SK-N-SH (cell line): Measurements from ENCODE around the gene SRCIN1. TPM values are rescaled to one million over a fixed set of nuclear protein-coding genes. Genes with fewer than 3 reads are reported as not detected.

Experiments used
- CTCF ChIA-PET: fragments of 300-600, 350-600 bp; formaldehyde crosslinking; extraction: SDS; loops from one replicate; lab custom pipeline; 2021; lab: Yijun Ruan, JAX
- POLR2A ChIA-PET: fragments of 350-600 bp; sonication (Branson Sonifier 250); formaldehyde crosslinking; extraction: SDS; loops from one replicate; lab custom pipeline; 2020; ENCODE audit warnings: antibody characterized with exemption, inconsistent platforms; lab: Yijun Ruan, JAX
- DNase-seq: peaks from one replicate; pipeline ENCODE4 v3.0.0; 2012
- H2AFZ ChIP-seq: fragments of 200-600 bp; sonication (generic); 2 replicates; pipeline ENCODE4 v1.8.1; 2016; ENCODE audit warnings: antibody characterized with exemption, mild to moderate bottlenecking, low read depth
- H3F3A ChIP-seq: fragments of 200-600 bp; sonication (generic); replicated peaks from 2 replicates; pipeline ENCODE3; 2016; ENCODE audit warnings: antibody characterized with exemption, mild to moderate bottlenecking; ENCODE audit not compliant: insufficient read depth
- H3K27ac ChIP-seq, 2 experiments: fragments of 200-500 bp in 1 of 2; fragments of 200-600 bp in 1 of 2; sonication (Bioruptor generic) in 1 of 2; sonication (generic), shearing (Covaris generic) in 1 of 2; 2 replicates each; pipeline versions ENCODE4 v1.5.1 to v1.6.1; 2014 to 2016; ENCODE audit warnings: low read depth in 2 of 2, inconsistent platforms in 1 of 2, low read length in 1 of 2, mild to moderate bottlenecking in 1 of 2, mixed read lengths in 1 of 2
- H3K27me3 ChIP-seq: fragments of 200-600 bp; sonication (generic), shearing (Covaris generic); 2 replicates; pipeline ENCODE4 v1.6.1; 2016; ENCODE audit warnings: mixed run types; ENCODE audit not compliant: insufficient read depth
- H3K36me3 ChIP-seq, 2 experiments: fragments of 200-500 bp in 1 of 2; fragments of 200-600 bp in 1 of 2; sonication (Bioruptor generic) in 1 of 2; sonication (generic) in 1 of 2; replicated peaks in 1 of 2; 2 replicates each; pipeline versions ENCODE3 to v1.5.1; 2014 to 2016; ENCODE audit warnings: low read length in 1 of 2, mild to moderate bottlenecking in 1 of 2; ENCODE audit not compliant: insufficient read depth in 2 of 2, control insufficient read depth in 1 of 2
- H3K4me1 ChIP-seq, 2 experiments: fragments of 200-500 bp in 1 of 2; fragments of 200-600 bp in 1 of 2; sonication (Bioruptor generic) in 1 of 2; sonication (generic), shearing (Covaris generic) in 1 of 2; 2 replicates each; pipeline versions ENCODE4 v1.5.1 to v1.6.1; 2014 to 2016; ENCODE audit warnings: low read depth in 1 of 2, low read length in 1 of 2, mixed run types in 1 of 2; ENCODE audit not compliant: insufficient read depth in 2 of 2, control insufficient read depth in 1 of 2
- H3K4me2 ChIP-seq: fragments of 200-600 bp; sonication (generic), shearing (Covaris generic); 2 replicates; pipeline ENCODE4 v1.6.1; 2017; ENCODE audit warnings: mixed run types
- H3K4me3 ChIP-seq, 2 experiments: fragments of 200-500 bp in 1 of 2; fragments of 200-600 bp in 1 of 2; sonication (Bioruptor generic) in 1 of 2; sonication (generic), shearing (Covaris generic) in 1 of 2; 2 replicates each; pipeline versions ENCODE4 v1.5.1 to v1.8.1; 2014 to 2016; ENCODE audit warnings: low read depth in 2 of 2, inconsistent platforms in 1 of 2, low read length in 1 of 2, mild to moderate bottlenecking in 1 of 2, mixed read lengths in 1 of 2, moderate library complexity in 1 of 2
- H3K79me2 ChIP-seq: fragments of 200-600 bp; sonication (generic); 2 replicates; pipeline ENCODE4 v1.8.1; 2017; ENCODE audit warnings: mild to moderate bottlenecking; ENCODE audit not compliant: insufficient read depth
- H3K9ac ChIP-seq: fragments of 200-600 bp; sonication (generic); 2 replicates; pipeline ENCODE4 v1.6.1; 2017; ENCODE audit warnings: mixed run types
- H3K9me2 ChIP-seq: fragments of 200-600 bp; sonication (generic); 2 replicates; pipeline ENCODE4 v1.6.1; 2017; ENCODE audit warnings: mixed run types
- H3K9me3 ChIP-seq: fragments of 200-600 bp; sonication (generic); 2 replicates; pipeline ENCODE4 v1.6.1; 2017; ENCODE audit warnings: mixed run types, mild to moderate bottlenecking, moderate library complexity
- H4K20me1 ChIP-seq: fragments of 200-600 bp; sonication (generic); 2 replicates; pipeline ENCODE4 v1.6.1; 2017; ENCODE audit warnings: mild to moderate bottlenecking, mixed run types; ENCODE audit not compliant: insufficient read depth
- CHD2 ChIP-seq: fragments of 150-350 bp; IDR thresholded peaks from 2 replicates; pipeline ENCODE4 v1.6.1; 2018; ENCODE audit warnings: low read length; ENCODE audit not compliant: partially characterized antibody
- ELF1 ChIP-seq: IDR thresholded peaks from 2 replicates; pipeline ENCODE4 v1.4.0; 2012
- EP300 ChIP-seq, 2 experiments: IDR thresholded peaks; 2 replicates each; pipeline versions ENCODE4 v1.4.0 to v1.6.1; 2012; ENCODE audit warnings: borderline replicate concordance in 1 of 2, low read depth in 1 of 2, low read length in 1 of 2
- EZH2phosphoT487 ChIP-seq: fragments of 200-600 bp; sonication (generic); IDR thresholded peaks from 2 replicates; pipeline ENCODE4 v1.6.1; 2017; ENCODE audit warnings: low read depth, mixed run types, mild to moderate bottlenecking, antibody characterized with exemption, moderate library complexity, borderline replicate concordance
- FOSL2 ChIP-seq: IDR thresholded peaks from 2 replicates; pipeline ENCODE4 v1.4.0; 2012; ENCODE audit warnings: low read depth, mild to moderate bottlenecking, moderate library complexity, borderline replicate concordance
- FOXJ3 ChIP-seq: sonication (generic); formaldehyde crosslinking; IDR thresholded peaks from 2 replicates; pipeline ENCODE4 v1.5.1; 2020; ENCODE audit warnings: mild to moderate bottlenecking, missing genetic modification reagents
- FOXM1 ChIP-seq: IDR thresholded peaks from 2 replicates; pipeline ENCODE4 v1.4.0; 2012; ENCODE audit warnings: low read depth, mild to moderate bottlenecking
- GABPA ChIP-seq: IDR thresholded peaks from 2 replicates; pipeline ENCODE4 v1.4.0; 2012; ENCODE audit warnings: low read depth, mild to moderate bottlenecking
- GATA2 ChIP-seq: sonication (generic); formaldehyde crosslinking; IDR thresholded peaks from 2 replicates; pipeline ENCODE4 v1.5.0; 2020; ENCODE audit warnings: mild to moderate bottlenecking, missing genetic modification reagents
- JUND ChIP-seq: IDR thresholded peaks from 2 replicates; pipeline ENCODE4 v1.4.0; 2012
- MAX ChIP-seq: IDR thresholded peaks from 2 replicates; pipeline ENCODE4 v1.4.0; 2012; ENCODE audit warnings: low read depth
- MEF2A ChIP-seq: IDR thresholded peaks from 2 replicates; pipeline ENCODE4 v1.4.0; 2012; ENCODE audit warnings: low read depth, borderline replicate concordance
- MXI1 ChIP-seq: IDR thresholded peaks from 2 replicates; pipeline ENCODE4 v1.6.1; 2012; ENCODE audit warnings: mild to moderate bottlenecking, low read depth, low read length, improper control_type of control experiment
- NRF1 ChIP-seq: IDR thresholded peaks from 2 replicates; pipeline ENCODE4 v1.6.1; 2012; ENCODE audit warnings: low read depth, mild to moderate bottlenecking, low read length
- POLR2AphosphoS5 ChIP-seq: IDR thresholded peaks from 2 replicates; pipeline ENCODE4 v1.6.1; 2012; ENCODE audit warnings: low read depth, low read length
- RCOR1 ChIP-seq: fragments of 150-350 bp; IDR thresholded peaks from 2 replicates; pipeline ENCODE4 v1.6.1; 2017; ENCODE audit warnings: antibody characterized with exemption, low read length
- RFX5 ChIP-seq: IDR thresholded peaks from 2 replicates; pipeline ENCODE4 v1.6.1; 2012; ENCODE audit warnings: mild to moderate bottlenecking, improper control_type of control experiment, low read length
- RXRA ChIP-seq: IDR thresholded peaks from 2 replicates; pipeline ENCODE4 v1.4.0; 2012; ENCODE audit warnings: low read depth, mild to moderate bottlenecking, borderline replicate concordance
- SMC3 ChIP-seq: IDR thresholded peaks from 2 replicates; pipeline ENCODE4 v1.6.1; 2012; ENCODE audit warnings: low read depth, low read length, improper control_type of control experiment
- TAF1 ChIP-seq: IDR thresholded peaks from 2 replicates; pipeline ENCODE4 v1.6.1; 2012; ENCODE audit warnings: low read depth, mild to moderate bottlenecking, low read length, moderate library complexity, borderline replicate concordance
- TEAD4 ChIP-seq: IDR thresholded peaks from 2 replicates; pipeline ENCODE4 v1.4.0; 2012; ENCODE audit warnings: mild to moderate bottlenecking, borderline replicate concordance; ENCODE audit not compliant: insufficient read depth
- USF1 ChIP-seq: IDR thresholded peaks from 2 replicates; pipeline ENCODE4 v1.4.0; 2012; ENCODE audit warnings: low read depth, borderline replicate concordance
- USF2 ChIP-seq: fragments of 150-350 bp; IDR thresholded peaks from 2 replicates; pipeline ENCODE4 v1.6.1; 2017; ENCODE audit warnings: antibody characterized with exemption, low read length, low read depth, borderline replicate concordance
- YY1 ChIP-seq: IDR thresholded peaks from 2 replicates; pipeline ENCODE4 v1.4.0; 2012; ENCODE audit warnings: low read depth, mild to moderate bottlenecking
- ZBTB33 ChIP-seq: IDR thresholded peaks from 2 replicates; pipeline ENCODE4 v1.4.0; 2012; ENCODE audit warnings: low read depth, borderline replicate concordance
- WGBS: methylation state at CpG from one replicate; pipeline ENCODE4 v1.1.6; 2017; ENCODE audit warnings: low lambda C conversion rate; 5-methylcytosine and 5-hydroxymethylcytosine counted together
- polyA plus RNA-seq, 3 experiments: library from polyadenylated mRNA; depleted of rRNA; stranded (reverse); fragments of >200 nt; gene quantifications; 2 replicates each; pipeline ENCODE4 v1.2.3, GENCODE V29; 2012

The SRCIN1 gene
- polyA plus RNA-seq, 1 of the 3 experiments (the other 2 are of a cell fraction) = 1.0 TPM

- H3K9me2 ChIP-seq = no peaks in the 10 kb centered on the region
- no peak overlapping the region for H3K4me2 ChIP-seq
- H3K9ac ChIP-seq = no peak overlapping the region
- no peaks in the 10 kb centered on the region for H3K9me3 ChIP-seq
- WGBS = 85% methylated on average over 10 of the region's 10 CpGs
- H4K20me1 ChIP-seq = no peaks in the 10 kb centered on the region
- no peaks in the 10 kb centered on the region for H3K79me2 ChIP-seq
- DNase-seq = no peak
- ChIA-PET POLR2A (no interaction called here), CTCF (interaction anchor here (1.7 to 16.4 kb wide), 3 partner anchors 12 to 78 kb away, joined by 6 to 232 read pairs (median 167); partner anchors contain the start of gene SRCIN1)
- H3K4me3 ChIP-seq = no peak overlapping the region
- no peaks in the 10 kb centered on the region; the same call in 1 of the 2 replicates for H3K27me3 ChIP-seq
- no peaks in the 10 kb centered on the region for H3K36me3 ChIP-seq
- H3K27ac ChIP-seq = no peak overlapping the region
- TF ChIP-seq FOSL2 = no peak
- no peak for TF ChIP-seq SMC3
- no peak for TF ChIP-seq MEF2A
- TF ChIP-seq NRF1 = no peak
- TF ChIP-seq TAF1 = no peak
- TF ChIP-seq RXRA = no peak
- no peak for TF ChIP-seq ELF1
- no peak for TF ChIP-seq FOXM1
- TF ChIP-seq GATA2 (CRISPR knock-in tag) = no peak
- no peak for TF ChIP-seq FOXJ3 (CRISPR knock-in tag)
- TF ChIP-seq EP300 (IDR thresholded peaks at IDR 0.05; ENCODE audit: borderline replicate concordance in 1 of 2, low read depth in 1 of 2, low read length in 1 of 2) = no peak
- no peak for TF ChIP-seq MAX
- TF ChIP-seq MXI1 = no peak
- no peak for TF ChIP-seq JUND
- TF ChIP-seq POLR2AphosphoS5 = no peak
- TF ChIP-seq USF1 = no peak
- no peak for TF ChIP-seq RCOR1
- TF ChIP-seq, all 33 proteins: peak for 0
- Histone ChIP-seq H3F3A (no peaks in the 10 kb centered on the region), H2AFZ (no peak overlapping the region), H3K4me1 (peaks cover 6 to 42% of the 10 kb centered on the region in 2 experiments; a peak in 3 of 4 replicates)
Measured at GRCh38 chr17:38589462-38590114, 16.2 kb downstream of the SRCIN1 start.

GRCh38 chr17:38588788-38589174 lies 17.0 kb downstream of the SRCIN1 start:
- Histone ChIP-seq H3K4me3 (no peak overlapping the region), H3K9ac (no peak overlapping the region), H3K36me3 (no peaks in the 10 kb centered on the region), H3K4me2 (no peak overlapping the region), H3K9me3 (no peaks in the 10 kb centered on the region), H3K27ac (no peak overlapping the region), H3F3A (no peaks in the 10 kb centered on the region), H3K79me2 (no peaks in the 10 kb centered on the region), H3K27me3 (no peaks in the 10 kb centered on the region; the same call in none of the 2 replicates), H3K4me1 (peaks cover 6 to 49% of the 10 kb centered on the region in 2 experiments; a peak in 3 of 4 replicates), H4K20me1 (no peaks in the 10 kb centered on the region), H2AFZ (no peak overlapping the region), H3K9me2 (no peaks in the 10 kb centered on the region)
- POLR2A ChIA-PET = interaction anchor here (1.2 to 1.8 kb wide), 2 partner anchors 8 to 31 kb away, joined by 3 to 6 read pairs; no protein-coding TSS in a partner anchor
- CTCF ChIA-PET = interaction anchor here (5.8 to 16.4 kb wide), 3 partner anchors 13 to 75 kb away, joined by 30 to 232 read pairs (median 167); partner anchors contain the start of gene SRCIN1
- WGBS = 86% methylated on average over 8 of the region's 9 CpGs
- DNase-seq = no peak
- TF ChIP-seq EZH2phosphoT487 (no peak), GABPA (no peak), JUND (no peak), SMC3 (no peak), ZBTB33 (no peak), YY1 (no peak), MXI1 (no peak), USF2 (no peak), MEF2A (no peak), RFX5 (no peak), TEAD4 (no peak), CHD2 (no peak)
